GM12865 (cell line): Measurements from ENCODE around the gene CLASP1.

ENCODE experiments used
- DNase-seq: peaks from one replicate; pipeline ENCODE4 v3.0.0; 2010; ENCODE audit warnings: low read depth
- H3K4me3 ChIP-seq: 2 replicates; pipeline ENCODE4 v1.5.1; 2011; ENCODE audit warnings: mild to moderate bottlenecking, low read depth, low read length, control low read depth
- TF ChIP-seq, protein P1 (sequence below): IDR thresholded peaks from 2 replicates; pipeline ENCODE4 v1.5.1; 2011; ENCODE audit warnings: low read length, control low read depth, low read depth, inconsistent platforms; ENCODE audit not compliant: insufficient read depth; ENCODE audit errors: missing control alignments

Gene CLASP1

GRCh38 chr2:121362226-121362625 lies 287.0 kb downstream of the CLASP1 start:
- DNase-seq = no peak
- TF ChIP-seq, protein P1, sequence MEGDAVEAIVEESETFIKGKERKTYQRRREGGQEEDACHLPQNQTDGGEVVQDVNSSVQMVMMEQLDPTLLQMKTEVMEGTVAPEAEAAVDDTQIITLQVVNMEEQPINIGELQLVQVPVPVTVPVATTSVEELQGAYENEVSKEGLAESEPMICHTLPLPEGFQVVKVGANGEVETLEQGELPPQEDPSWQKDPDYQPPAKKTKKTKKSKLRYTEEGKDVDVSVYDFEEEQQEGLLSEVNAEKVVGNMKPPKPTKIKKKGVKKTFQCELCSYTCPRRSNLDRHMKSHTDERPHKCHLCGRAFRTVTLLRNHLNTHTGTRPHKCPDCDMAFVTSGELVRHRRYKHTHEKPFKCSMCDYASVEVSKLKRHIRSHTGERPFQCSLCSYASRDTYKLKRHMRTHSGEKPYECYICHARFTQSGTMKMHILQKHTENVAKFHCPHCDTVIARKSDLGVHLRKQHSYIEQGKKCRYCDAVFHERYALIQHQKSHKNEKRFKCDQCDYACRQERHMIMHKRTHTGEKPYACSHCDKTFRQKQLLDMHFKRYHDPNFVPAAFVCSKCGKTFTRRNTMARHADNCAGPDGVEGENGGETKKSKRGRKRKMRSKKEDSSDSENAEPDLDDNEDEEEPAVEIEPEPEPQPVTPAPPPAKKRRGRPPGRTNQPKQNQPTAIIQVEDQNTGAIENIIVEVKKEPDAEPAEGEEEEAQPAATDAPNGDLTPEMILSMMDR = no peak
- no peak overlapping the region for H3K4me3 ChIP-seq

GRCh38 chr2:121360566-121361300 lies 288.5 kb downstream of the CLASP1 start:
- DNase-seq = no peak
- TF ChIP-seq, protein P1 = no peak
- no peak overlapping the region for H3K4me3 ChIP-seq

- H3K4me3 ChIP-seq = no peak overlapping the region
- TF ChIP-seq, protein P1 = no peak
- DNase-seq = no peak
Measured at GRCh38 chr2:121359716-121360565, 289.3 kb downstream of the CLASP1 start.

GRCh38 chr2:121359170-121359569 lies 290.1 kb downstream of the CLASP1 start:
- TF ChIP-seq, protein P1 = no peak
- no peak for DNase-seq
- H3K4me3 ChIP-seq = no peak overlapping the region

DNA sequence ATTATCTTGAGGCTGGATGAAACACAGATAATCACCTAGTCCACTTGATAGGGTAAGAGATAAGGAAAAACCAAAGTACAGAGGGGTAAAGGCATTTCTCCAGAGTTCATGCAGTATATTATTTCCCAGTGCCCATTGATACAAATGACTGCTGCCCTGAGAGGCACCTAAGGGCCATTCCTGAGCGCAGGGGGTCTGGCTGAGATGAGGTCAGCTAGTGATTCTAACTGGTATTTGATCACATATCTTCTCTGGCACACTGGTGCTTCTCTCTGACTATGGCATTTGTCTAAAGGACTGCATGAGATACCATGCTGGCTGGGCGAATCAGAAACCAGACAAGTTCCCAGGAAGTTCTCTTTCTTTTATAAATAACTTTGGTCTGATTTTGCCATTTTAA lies 291.0 kb downstream of the CLASP1 start:
- TF ChIP-seq, protein P1 = no peak

GRCh38 chr2:121356058-121356640 lies 293.1 kb downstream of the CLASP1 start:
- H3K4me3 ChIP-seq = no peak overlapping the region
- TF ChIP-seq, protein P1 = peak; percentile 57
- DNase-seq = peak; percentile 61

More for the DNA sequence above, 291.0 kb downstream of the CLASP1 start:
- DNase-seq = no peak
- no peak overlapping the region for H3K4me3 ChIP-seq
